IgD-negative memory B cell (primary cell): ENCODE measurements around the gene CEP295NL. TPM values are rescaled to one million over a fixed set of nuclear protein-coding genes. Genes with fewer than 3 reads are reported as not detected.

Experiments
- H3K27ac Mint-ChIP-seq, 3 donors: one replicate each; pipeline ENCODE4 v1.8.0; 2020 to 2022; ENCODE audit warnings: mild to moderate bottlenecking in 3 of 3, mixed read lengths in 3 of 3, moderate library complexity in 1 of 3
- H3K27me3 Mint-ChIP-seq: one replicate; pipeline ENCODE4 v1.8.0; 2021; ENCODE audit warnings: mixed read lengths
- H3K36me3 Mint-ChIP-seq: one replicate; pipeline ENCODE4 v1.8.0; 2020; ENCODE audit warnings: mild to moderate bottlenecking, mixed read lengths
- H3K4me1 Mint-ChIP-seq, 3 donors: one replicate each; pipeline ENCODE4 v1.8.0; 2020 to 2022; ENCODE audit warnings: mixed read lengths in 3 of 3, mild to moderate bottlenecking in 1 of 3
- H3K4me3 Mint-ChIP-seq, 4 donors: one replicate each; pipeline ENCODE4 v1.8.0; 2020 to 2022; ENCODE audit warnings: mild to moderate bottlenecking in 4 of 4, mixed read lengths in 4 of 4, moderate library complexity in 3 of 4
- H3K9me3 Mint-ChIP-seq, 3 donors: one replicate each; pipeline ENCODE4 v1.8.0; 2020 to 2021; ENCODE audit warnings: mixed read lengths in 3 of 3, mild to moderate bottlenecking in 1 of 3
- polyA plus RNA-seq: library from polyadenylated mRNA; unstranded; fragments of 300-500 nt; fragmentation: Illumina TruSeq; gene quantifications from one replicate; pipeline ENCODE4 v1.2.3, GENCODE V29; 2021

CEP295NL gene
- polyA plus RNA-seq, 1 donor from 2014 or later, result 1.6 TPM

GRCh38 chr17:78861229-78861628 is 41.8 kb downstream of the CEP295NL start:
- no peaks in the 10 kb centered on the region for H3K36me3 Mint-ChIP-seq
- H3K27ac Mint-ChIP-seq, result no peak overlapping the region
- H3K27me3 Mint-ChIP-seq, result peaks cover 6% of the 10 kb centered on the region
- H3K4me3 Mint-ChIP-seq, result no peak overlapping the region
- peaks cover 0 to 4% (median 3%) of the 10 kb centered on the region in 3 donors for H3K4me1 Mint-ChIP-seq
- no peaks in the 10 kb centered on the region for H3K9me3 Mint-ChIP-seq

DNA sequence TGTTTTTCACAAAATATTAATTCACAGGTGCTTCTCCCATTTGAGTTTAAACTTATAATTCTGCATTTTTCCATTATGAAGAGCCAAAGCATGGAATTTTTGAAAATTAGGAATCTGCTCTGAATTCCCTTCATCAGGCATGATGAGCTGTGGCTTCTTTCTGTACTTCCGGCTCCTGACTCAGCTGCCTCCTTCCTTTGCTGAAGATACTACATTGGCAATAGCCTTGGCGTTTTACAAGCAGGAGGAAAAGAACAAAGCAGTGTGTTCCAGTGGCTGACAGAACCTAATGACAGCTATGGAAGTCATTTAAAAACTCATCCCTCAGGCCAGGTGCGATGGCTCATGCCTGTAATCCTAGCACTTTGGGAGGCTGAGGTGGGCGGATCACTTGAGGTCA is 44.0 kb downstream of the CEP295NL start:
- Mint-ChIP-seq H3K36me3 (peaks cover 4% of the 10 kb centered on the region), H3K4me1 (no peaks in the 10 kb centered on the region), H3K4me3 (no peak overlapping the region), H3K27ac (no peak overlapping the region), H3K9me3 (no peaks in the 10 kb centered on the region), H3K27me3 (peaks cover 4% of the 10 kb centered on the region)

- no peaks in the 10 kb centered on the region for H3K4me1 Mint-ChIP-seq
- no peak overlapping the region for H3K27ac Mint-ChIP-seq
- no peak overlapping the region for H3K4me3 Mint-ChIP-seq
- H3K36me3 Mint-ChIP-seq, result peaks cover 4% of the 10 kb centered on the region
- no peaks in the 10 kb centered on the region for H3K27me3 Mint-ChIP-seq
- no peaks in the 10 kb centered on the region for H3K9me3 Mint-ChIP-seq
Observed at GRCh38 chr17:78857266-78857665, 45.7 kb downstream of the CEP295NL start.

- H3K4me1 Mint-ChIP-seq, result no peaks in the 10 kb centered on the region
- H3K27ac Mint-ChIP-seq, result no peak overlapping the region
Observed at GRCh38 chr17:78855561-78856165, 47.3 kb downstream of the CEP295NL start.

GRCh38 chr17:78854508-78854907 is 48.5 kb downstream of the CEP295NL start:
- H3K36me3 Mint-ChIP-seq, result peaks cover 4% of the 10 kb centered on the region
- H3K9me3 Mint-ChIP-seq, result no peaks in the 10 kb centered on the region
- H3K4me3 Mint-ChIP-seq, result no peak overlapping the region
- no peaks in the 10 kb centered on the region for H3K4me1 Mint-ChIP-seq
- H3K27ac Mint-ChIP-seq, result no peak overlapping the region
- H3K27me3 Mint-ChIP-seq, result no peaks in the 10 kb centered on the region

More at GRCh38 chr17:78855561-78856165, 47.3 kb downstream of the CEP295NL start:
- Mint-ChIP-seq H3K9me3 (no peaks in the 10 kb centered on the region), H3K4me3 (no peak overlapping the region), H3K27me3 (no peaks in the 10 kb centered on the region), H3K36me3 (peaks cover 4% of the 10 kb centered on the region)

DNA sequence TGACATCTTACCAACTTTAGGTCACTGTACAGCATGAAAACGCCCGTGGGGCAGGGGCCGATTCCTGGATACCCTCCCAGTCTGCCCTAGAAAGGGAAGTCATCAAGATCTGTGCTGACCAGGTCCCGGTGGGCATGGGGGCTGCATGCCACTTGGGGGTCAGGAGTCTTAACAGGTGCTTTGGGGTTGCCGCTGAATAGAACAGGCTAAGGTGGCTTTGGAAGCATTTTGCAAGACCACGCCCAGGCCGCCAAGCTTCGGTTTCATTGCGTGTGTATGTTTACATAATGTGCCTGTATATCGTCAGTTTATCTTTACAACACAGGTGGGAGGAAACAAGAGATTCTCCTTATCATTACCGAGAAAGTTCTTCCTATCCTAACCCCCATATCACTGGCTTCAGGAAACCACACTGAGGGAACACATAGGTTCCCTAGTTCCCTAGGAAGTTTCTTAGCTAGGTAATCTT is 49.0 kb downstream of the CEP295NL start:
- H3K36me3 Mint-ChIP-seq, result peaks cover 4% of the 10 kb centered on the region
- no peaks in the 10 kb centered on the region for H3K4me1 Mint-ChIP-seq
- H3K4me3 Mint-ChIP-seq, result no peak overlapping the region
- H3K27me3 Mint-ChIP-seq, result no peaks in the 10 kb centered on the region
- peak overlapping the region in 1 of 3 donors; percentile 32 for H3K27ac Mint-ChIP-seq
- no peaks in the 10 kb centered on the region for H3K9me3 Mint-ChIP-seq

- no peak overlapping the region for H3K27ac Mint-ChIP-seq
Observed at GRCh38 chr17:78852709-78853121, 50.3 kb downstream of the CEP295NL start.

DNA sequence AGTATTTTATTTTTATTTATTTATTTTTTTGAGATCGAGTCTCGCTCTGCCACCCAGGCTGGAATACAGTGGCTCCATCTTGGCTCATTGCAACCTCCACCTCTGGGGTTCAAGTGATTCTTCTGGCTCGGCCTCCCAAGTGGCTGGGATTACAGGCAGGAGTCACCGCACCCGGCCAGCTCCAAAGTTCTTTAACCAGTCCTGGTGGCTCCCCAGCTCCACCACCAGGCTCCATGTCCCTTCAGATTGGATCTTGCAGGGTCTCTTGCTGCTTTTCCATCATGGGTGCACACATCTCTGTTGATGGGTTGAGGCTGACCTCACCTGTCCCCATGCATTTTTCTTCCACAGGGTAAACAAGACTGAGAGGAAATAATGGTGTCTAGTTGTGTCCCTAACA is 54.0 kb downstream of the CEP295NL start:
- H3K4me1 Mint-ChIP-seq, result peaks cover 0 to 3% (median 0%) of the 10 kb centered on the region in 3 donors
- no peaks in the 10 kb centered on the region for H3K36me3 Mint-ChIP-seq
- no peaks in the 10 kb centered on the region for H3K9me3 Mint-ChIP-seq
- H3K27ac Mint-ChIP-seq, result no peak overlapping the region
- H3K4me3 Mint-ChIP-seq, result no peak overlapping the region
- no peaks in the 10 kb centered on the region for H3K27me3 Mint-ChIP-seq

More at GRCh38 chr17:78852709-78853121, 50.3 kb downstream of the CEP295NL start:
- Mint-ChIP-seq H3K36me3 (peaks cover 4% of the 10 kb centered on the region), H3K4me1 (no peaks in the 10 kb centered on the region), H3K4me3 (no peak overlapping the region), H3K27me3 (no peaks in the 10 kb centered on the region), H3K9me3 (no peaks in the 10 kb centered on the region)

DNA sequence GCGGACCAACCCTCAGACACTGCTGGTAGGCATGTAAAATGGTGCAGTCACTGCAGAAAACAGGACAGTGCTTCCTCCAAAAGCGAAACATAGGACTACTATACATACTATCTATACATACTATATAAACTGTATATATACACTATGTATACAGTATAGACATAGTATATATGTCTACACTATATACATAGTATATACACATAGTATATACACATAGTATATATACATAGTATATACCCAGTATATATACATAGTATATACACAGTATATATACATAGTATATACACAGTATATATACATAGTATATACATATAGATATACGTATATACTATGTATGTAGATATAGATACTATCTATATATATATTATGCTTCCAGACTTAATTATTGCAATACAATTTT is 55.9 kb downstream of the CEP295NL start:
- Mint-ChIP-seq H3K36me3 (no peaks in the 10 kb centered on the region), H3K4me1 (peaks cover 2 to 7% (median 4%) of the 10 kb centered on the region in 3 donors), H3K27me3 (no peaks in the 10 kb centered on the region), H3K9me3 (no peaks in the 10 kb centered on the region), H3K27ac (no peak overlapping the region), H3K4me3 (no peak overlapping the region)

DNA sequence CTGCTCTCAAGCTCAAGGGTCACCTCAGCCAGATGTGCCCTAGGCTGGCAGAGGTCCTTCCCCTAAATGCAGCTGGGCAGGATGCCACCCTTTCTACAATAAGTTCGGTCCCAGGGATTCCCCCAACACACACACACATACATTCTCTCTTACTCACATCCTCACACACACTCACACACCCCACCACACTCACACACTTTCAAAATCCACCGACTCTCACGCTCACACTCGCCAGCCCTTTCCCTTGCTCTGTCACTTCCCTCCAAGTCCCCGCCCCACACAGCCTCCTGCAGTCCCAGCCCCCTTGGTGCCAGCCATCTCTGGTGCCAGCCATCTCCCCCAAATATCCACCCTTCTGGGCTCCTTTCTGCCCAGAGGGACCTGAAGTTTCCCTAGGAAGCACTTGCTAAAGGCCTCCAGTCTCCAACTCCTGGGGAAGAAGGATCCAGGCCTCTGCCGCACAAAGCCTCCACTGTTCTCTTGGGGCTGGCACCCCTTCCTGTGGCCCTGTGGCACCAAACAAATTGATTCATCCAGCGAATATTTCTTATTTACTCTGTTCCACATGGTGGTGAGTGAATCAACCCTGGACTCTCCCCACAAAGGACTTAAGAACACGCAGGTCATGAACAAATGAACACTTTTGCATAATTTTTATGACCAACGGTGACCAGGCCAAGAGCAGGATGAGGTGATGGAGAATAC is 58.5 kb downstream of the CEP295NL start:
- peak overlapping the region in 2 of 3 donors; percentile 72 to 96 for H3K27ac Mint-ChIP-seq
- H3K27me3 Mint-ChIP-seq, result no peaks in the 10 kb centered on the region
- peak overlapping the region in 2 of 4 donors; percentile 37 to 43 for H3K4me3 Mint-ChIP-seq
- no peaks in the 10 kb centered on the region for H3K9me3 Mint-ChIP-seq
- H3K4me1 Mint-ChIP-seq, result peaks cover 8 to 13% (median 13%) of the 10 kb centered on the region in 3 donors
- H3K36me3 Mint-ChIP-seq, result no peaks in the 10 kb centered on the region

GRCh38 chr17:78842881-78843565 is 60.0 kb downstream of the CEP295NL start:
- H3K4me1 Mint-ChIP-seq, result peaks cover 13 to 25% (median 23%) of the 10 kb centered on the region in 3 donors
- H3K4me3 Mint-ChIP-seq, result peak overlapping the region in 3 of 4 donors; percentile 30 to 80 (median 43)
- no peaks in the 10 kb centered on the region for H3K9me3 Mint-ChIP-seq
- H3K36me3 Mint-ChIP-seq, result no peaks in the 10 kb centered on the region
- H3K27me3 Mint-ChIP-seq, result peaks cover 1% of the 10 kb centered on the region
- peak overlapping the region in 1 of 3 donors; percentile 95 for H3K27ac Mint-ChIP-seq

GRCh38 chr17:78840780-78841611 is 62.0 kb downstream of the CEP295NL start, which contains the start of gene USP36:
USP36 (minus strand) TSS chr17:78840814; CDS start chr17:78836363, 4,451 bp downstream.
- Mint-ChIP-seq H3K4me3 (peak within 1 kb of the TSS; percentile 90 to 98 (median 94)), H3K9me3 (no peaks in the 10 kb centered on the region), H3K4me1 (peaks cover 13 to 30% (median 23%) of the 10 kb centered on the region in 3 donors), H3K27me3 (peaks cover 1% of the 10 kb centered on the region), H3K36me3 (peaks cover 5% of the 10 kb centered on the region), H3K27ac (peak within 1 kb of the TSS; percentile 95 to 98 (median 96))
